Activated naive CD4-positive, alpha-beta T cell (primary cell): ENCODE data around the gene LDLRAD3.

Source experiments
- DNase-seq, 4 experiments: peaks; one replicate each; lab custom pipeline; 2025; lab: John Stamatoyannopoulos, UW

LDLRAD3 gene

DNA sequence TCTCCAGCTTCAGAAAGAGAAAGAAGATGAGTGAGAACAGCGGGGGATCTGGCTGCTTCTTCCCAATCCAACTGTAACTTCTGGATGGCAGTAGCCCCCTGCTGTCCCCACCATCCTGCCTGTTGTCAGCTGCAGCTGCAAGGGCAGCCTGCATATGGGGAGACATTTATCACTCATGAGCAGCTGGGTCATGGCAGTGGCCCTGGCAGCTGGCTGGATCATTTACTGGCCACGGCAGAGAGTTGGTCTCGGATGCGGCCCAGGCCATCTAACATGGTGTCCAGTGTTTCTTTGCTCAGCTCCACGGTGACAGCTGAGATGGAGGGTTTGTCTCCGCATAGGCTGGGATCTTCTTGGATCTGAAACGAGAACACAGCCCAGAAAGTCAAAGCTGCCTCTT is 330.6 kb downstream of the LDLRAD3 start:
- DNase-seq, result no peak

DNA sequence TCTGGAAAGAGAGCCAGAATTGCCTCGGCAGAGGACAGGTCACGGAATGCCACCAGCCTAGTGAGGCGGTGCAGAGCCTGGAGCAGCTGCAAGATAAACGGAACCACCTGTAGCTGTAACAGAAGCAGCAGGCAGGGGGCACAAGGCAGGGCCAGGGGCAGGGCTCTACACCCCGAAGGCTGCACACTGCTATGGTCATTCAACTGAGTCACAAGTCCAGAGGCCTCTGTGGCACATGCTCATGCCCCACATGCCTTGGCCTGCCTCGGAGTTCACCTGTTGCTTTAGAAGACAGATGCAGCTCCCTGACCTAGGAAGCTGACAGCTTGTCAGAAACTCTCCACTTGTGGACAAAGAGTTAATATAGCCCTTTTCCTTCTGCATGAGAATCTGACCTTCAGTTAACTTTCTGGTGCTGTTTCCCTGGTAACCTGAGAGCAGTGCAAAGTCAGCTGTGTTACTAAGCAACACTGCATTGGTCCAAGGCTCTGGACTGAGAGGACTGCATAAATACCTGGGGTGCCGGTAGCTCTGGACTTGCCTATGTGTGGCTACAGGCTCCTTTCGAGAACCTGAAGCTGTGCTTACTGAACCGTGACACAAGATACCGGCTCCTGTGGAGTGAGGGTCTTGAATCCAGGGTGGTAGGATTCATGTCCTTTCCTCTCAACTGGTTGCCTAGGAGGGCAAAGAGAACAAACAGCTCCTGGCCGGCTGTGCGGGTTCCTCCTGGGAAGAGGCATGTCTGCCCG is 334.8 kb downstream of the LDLRAD3 start:
- no peak for DNase-seq

DNA sequence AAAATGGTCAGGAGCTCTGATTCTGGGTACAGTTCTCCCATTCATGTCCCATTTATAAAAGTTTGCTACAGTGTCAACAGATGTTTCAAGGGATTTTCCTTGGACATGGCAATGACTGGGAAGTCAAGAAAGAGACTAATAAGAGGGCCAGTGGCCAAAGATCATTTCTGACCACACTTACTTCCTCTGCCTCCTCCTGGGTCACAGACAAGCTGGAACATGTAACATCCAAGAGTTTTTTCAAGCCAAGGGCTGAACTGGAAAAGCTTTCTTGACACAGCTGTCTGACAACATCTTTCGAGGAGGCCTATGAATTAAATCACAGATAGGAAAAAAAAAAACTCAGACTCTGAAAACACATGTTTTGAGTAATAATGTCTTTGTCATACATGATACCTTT is 336.7 kb downstream of the LDLRAD3 start:
- DNase-seq, result no peak
